Measurements from ENCODE around the gene FBXO7. TPM values are rescaled to one million over a fixed set of nuclear protein-coding genes. Genes with fewer than 3 reads are reported as not detected.

The FBXO7 gene
- total and polyA plus RNA-seq, 9 of the 15 experiments (the other 6 are each of a cell fraction or from before 2014, with no cell fraction given), result 34.0 to 162 (median 85.2) TPM

DNA sequence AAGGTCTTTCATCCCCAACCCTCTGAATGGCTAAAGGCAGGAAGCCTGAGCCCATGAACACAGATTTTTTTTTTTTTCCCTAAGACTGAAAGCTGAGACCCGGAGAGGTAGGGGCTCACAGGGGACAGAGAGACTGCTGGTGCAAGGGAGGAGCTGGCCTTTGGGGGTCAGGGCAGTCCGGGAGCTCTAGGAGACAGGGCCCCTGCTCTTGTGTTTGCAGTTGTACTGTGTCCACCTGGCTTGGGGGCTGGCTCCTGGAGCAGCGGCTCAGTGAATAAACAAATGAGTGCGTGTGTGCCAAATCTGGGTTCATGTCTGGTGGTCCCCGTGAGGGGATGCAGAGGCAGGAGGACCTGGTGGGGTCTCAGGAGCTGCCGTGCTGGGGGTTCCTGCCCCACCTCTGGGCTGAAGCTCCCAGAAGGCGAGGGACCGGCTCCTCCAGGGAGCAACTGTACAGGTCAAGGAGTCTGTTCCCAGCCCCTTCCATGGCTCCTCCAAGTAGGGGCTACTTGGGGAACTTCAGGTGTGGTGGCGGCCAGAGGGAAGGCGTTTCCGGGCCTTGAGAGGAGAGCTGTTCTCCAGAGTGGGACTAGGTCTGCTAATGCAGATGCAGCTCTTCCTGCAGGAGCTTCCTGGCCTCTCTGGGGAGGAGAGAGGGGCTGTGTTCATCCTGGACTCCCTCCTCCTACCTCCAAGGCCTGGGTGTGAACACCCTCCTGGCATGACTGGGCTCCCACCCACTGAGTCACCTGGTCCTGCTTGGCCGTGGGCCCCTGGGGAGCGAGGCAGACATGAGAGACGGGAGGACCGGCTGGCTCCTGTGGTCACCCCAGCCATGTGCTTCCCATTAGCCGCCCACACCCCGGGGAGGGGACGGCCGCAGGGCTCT, 57.6 kb downstream of the FBXO7 start (continued):
- TF ChIP-seq MTA2 (IDR thresholded peaks at IDR 0.05; ENCODE audit: low read depth), result no peak
- TF ChIP-seq, protein P1, sequence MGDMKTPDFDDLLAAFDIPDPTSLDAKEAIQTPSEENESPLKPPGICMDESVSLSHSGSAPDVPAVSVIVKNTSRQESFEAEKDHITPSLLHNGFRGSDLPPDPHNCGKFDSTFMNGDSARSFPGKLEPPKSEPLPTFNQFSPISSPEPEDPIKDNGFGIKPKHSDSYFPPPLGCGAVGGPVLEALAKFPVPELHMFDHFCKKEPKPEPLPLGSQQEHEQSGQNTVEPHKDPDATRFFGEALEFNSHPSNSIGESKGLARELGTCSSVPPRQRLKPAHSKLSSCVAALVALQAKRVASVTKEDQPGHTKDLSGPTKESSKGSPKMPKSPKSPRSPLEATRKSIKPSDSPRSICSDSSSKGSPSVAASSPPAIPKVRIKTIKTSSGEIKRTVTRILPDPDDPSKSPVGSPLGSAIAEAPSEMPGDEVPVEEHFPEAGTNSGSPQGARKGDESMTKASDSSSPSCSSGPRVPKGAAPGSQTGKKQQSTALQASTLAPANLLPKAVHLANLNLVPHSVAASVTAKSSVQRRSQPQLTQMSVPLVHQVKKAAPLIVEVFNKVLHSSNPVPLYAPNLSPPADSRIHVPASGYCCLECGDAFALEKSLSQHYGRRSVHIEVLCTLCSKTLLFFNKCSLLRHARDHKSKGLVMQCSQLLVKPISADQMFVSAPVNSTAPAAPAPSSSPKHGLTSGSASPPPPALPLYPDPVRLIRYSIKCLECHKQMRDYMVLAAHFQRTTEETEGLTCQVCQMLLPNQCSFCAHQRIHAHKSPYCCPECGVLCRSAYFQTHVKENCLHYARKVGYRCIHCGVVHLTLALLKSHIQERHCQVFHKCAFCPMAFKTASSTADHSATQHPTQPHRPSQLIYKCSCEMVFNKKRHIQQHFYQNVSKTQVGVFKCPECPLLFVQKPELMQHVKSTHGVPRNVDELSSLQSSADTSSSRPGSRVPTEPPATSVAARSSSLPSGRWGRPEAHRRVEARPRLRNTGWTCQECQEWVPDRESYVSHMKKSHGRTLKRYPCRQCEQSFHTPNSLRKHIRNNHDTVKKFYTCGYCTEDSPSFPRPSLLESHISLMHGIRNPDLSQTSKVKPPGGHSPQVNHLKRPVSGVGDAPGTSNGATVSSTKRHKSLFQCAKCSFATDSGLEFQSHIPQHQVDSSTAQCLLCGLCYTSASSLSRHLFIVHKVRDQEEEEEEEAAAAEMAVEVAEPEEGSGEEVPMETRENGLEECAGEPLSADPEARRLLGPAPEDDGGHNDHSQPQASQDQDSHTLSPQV (IDR thresholded peaks at IDR 0.05), result peak; percentile 90
- TF ChIP-seq, protein P2, sequence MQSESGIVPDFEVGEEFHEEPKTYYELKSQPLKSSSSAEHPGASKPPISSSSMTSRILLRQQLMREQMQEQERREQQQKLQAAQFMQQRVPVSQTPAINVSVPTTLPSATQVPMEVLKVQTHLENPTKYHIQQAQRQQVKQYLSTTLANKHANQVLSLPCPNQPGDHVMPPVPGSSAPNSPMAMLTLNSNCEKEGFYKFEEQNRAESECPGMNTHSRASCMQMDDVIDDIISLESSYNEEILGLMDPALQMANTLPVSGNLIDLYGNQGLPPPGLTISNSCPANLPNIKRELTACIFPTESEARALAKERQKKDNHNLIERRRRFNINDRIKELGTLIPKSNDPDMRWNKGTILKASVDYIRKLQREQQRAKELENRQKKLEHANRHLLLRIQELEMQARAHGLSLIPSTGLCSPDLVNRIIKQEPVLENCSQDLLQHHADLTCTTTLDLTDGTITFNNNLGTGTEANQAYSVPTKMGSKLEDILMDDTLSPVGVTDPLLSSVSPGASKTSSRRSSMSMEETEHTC (IDR thresholded peaks at IDR 0.05), result no peak; the same call in 1 of the 2 replicates
- TF ChIP-seq, protein P3, sequence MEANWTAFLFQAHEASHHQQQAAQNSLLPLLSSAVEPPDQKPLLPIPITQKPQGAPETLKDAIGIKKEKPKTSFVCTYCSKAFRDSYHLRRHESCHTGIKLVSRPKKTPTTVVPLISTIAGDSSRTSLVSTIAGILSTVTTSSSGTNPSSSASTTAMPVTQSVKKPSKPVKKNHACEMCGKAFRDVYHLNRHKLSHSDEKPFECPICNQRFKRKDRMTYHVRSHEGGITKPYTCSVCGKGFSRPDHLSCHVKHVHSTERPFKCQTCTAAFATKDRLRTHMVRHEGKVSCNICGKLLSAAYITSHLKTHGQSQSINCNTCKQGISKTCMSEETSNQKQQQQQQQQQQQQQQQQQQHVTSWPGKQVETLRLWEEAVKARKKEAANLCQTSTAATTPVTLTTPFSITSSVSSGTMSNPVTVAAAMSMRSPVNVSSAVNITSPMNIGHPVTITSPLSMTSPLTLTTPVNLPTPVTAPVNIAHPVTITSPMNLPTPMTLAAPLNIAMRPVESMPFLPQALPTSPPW (CRISPR knock-in tag; IDR thresholded peaks at IDR 0.05), result peak; percentile 76; the same call in 1 of the 2 replicates
- no peak for TF ChIP-seq FIP1L1 (IDR thresholded peaks at IDR 0.05; ENCODE audit: low read depth, low read length, poor library complexity, severe bottlenecking)
- TF ChIP-seq, protein P4, sequence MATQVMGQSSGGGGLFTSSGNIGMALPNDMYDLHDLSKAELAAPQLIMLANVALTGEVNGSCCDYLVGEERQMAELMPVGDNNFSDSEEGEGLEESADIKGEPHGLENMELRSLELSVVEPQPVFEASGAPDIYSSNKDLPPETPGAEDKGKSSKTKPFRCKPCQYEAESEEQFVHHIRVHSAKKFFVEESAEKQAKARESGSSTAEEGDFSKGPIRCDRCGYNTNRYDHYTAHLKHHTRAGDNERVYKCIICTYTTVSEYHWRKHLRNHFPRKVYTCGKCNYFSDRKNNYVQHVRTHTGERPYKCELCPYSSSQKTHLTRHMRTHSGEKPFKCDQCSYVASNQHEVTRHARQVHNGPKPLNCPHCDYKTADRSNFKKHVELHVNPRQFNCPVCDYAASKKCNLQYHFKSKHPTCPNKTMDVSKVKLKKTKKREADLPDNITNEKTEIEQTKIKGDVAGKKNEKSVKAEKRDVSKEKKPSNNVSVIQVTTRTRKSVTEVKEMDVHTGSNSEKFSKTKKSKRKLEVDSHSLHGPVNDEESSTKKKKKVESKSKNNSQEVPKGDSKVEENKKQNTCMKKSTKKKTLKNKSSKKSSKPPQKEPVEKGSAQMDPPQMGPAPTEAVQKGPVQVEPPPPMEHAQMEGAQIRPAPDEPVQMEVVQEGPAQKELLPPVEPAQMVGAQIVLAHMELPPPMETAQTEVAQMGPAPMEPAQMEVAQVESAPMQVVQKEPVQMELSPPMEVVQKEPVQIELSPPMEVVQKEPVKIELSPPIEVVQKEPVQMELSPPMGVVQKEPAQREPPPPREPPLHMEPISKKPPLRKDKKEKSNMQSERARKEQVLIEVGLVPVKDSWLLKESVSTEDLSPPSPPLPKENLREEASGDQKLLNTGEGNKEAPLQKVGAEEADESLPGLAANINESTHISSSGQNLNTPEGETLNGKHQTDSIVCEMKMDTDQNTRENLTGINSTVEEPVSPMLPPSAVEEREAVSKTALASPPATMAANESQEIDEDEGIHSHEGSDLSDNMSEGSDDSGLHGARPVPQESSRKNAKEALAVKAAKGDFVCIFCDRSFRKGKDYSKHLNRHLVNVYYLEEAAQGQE (IDR thresholded peaks at IDR 0.05; ENCODE audit: borderline replicate concordance), result peak; percentile 30; the same call in 1 of the 2 replicates
- TF ChIP-seq, protein P4 (CRISPR knock-in tag; IDR thresholded peaks at IDR 0.05; ENCODE audit: low read depth), result no peak
- TF ChIP-seq WHSC1 (IDR thresholded peaks at IDR 0.05; ENCODE audit: low read length), result no peak
- TF ChIP-seq HEY1 (CRISPR knock-in tag; IDR thresholded peaks at IDR 0.05; ENCODE audit: borderline replicate concordance), result peak; percentile 71; the same call in 1 of the 2 replicates
- TF ChIP-seq MCM7 (IDR thresholded peaks at IDR 0.05), result no peak
